ENCODE measurements around the gene TCF23.

The TCF23 gene

DNA sequence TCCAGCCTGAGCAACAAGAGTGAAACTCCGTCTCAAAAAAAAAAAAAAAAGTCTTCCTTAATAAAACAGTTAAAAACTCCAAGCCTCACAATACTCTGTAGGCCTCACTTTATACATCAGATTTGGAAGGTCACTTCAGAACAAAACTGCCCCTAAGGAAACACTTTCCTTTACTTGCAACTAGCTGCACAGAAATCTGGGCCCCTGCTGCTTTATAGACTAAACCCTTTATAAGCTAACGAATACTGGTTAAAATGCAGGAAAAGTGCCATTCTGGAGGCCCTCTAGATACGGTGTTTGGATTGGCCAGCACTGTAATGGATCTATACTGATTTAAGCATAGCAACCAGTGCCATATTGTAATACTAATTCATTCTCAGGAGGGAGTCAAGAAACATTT, 23.7 kb upstream of the TCF23 start:
- Histone ChIP-seq H3K23ac (ENCODE audit: low read depth, low read length, poor library complexity) (no peak overlapping the region), H3K18ac (ENCODE audit: low read length) (no peak overlapping the region), H3K9me3 (replicated peaks in 1 of 2; ENCODE audit: control insufficient read depth in 2 of 2, insufficient read depth in 1 of 2, low read depth in 1 of 2, low read length in 2 of 2) (no peaks in the 10 kb centered on the region), H3K79me1 (ENCODE audit: low read depth, low read length) (no peaks in the 10 kb centered on the region), H3K4ac (ENCODE audit: low read length) (no peak overlapping the region), H2BK12ac (ENCODE audit: low read length) (no peak overlapping the region), H2BK15ac (ENCODE audit: low read length) (no peak overlapping the region), H3K27ac (replicated peaks; ENCODE audit: low read length) (no peak overlapping the region), H4K8ac (ENCODE audit: low read depth, low read length) (no peak overlapping the region), H4K91ac (ENCODE audit: low read depth, low read length, poor library complexity) (no peak overlapping the region), H3K14ac (ENCODE audit: low read length) (no peak overlapping the region), H2BK5ac (ENCODE audit: low read length) (no peak overlapping the region), H2AK5ac (ENCODE audit: low read depth, low read length) (no peak overlapping the region), H3K36me3 (replicated peaks in 1 of 2; ENCODE audit: control insufficient read depth in 2 of 2, insufficient read depth in 2 of 2, low read length in 2 of 2) (peaks cover 4 to 13% of the 10 kb centered on the region in 2 donors), H3K9ac (ENCODE audit: low read depth, low read length, poor library complexity) (no peak overlapping the region), H3K4me1 (ENCODE audit: control insufficient read depth in 2 of 2, insufficient read depth in 1 of 2, low read depth in 1 of 2, low read length in 2 of 2) (peaks cover 0 to 6% of the 10 kb centered on the region in 2 donors), H3K27me3 (ENCODE audit: control insufficient read depth in 3 of 3, insufficient read depth in 3 of 3, low read depth in 1 of 3, low read length in 3 of 3) (peaks cover 0 to 46% (median 10%) of the 10 kb centered on the region in 3 experiments), H2BK120ac (ENCODE audit: low read depth, low read length) (no peak overlapping the region), H3K4me3 (ENCODE audit: low read length in 2 of 2) (no peak overlapping the region), H3K4me2 (ENCODE audit: insufficient read depth, low read length, poor library complexity, severe bottlenecking) (no peak overlapping the region), H2AFZ (ENCODE audit: low read length) (no peak overlapping the region)
- no CpG with 5 or more reads among the region's 3 CpGs for WGBS, 2 donors (ENCODE audit: extremely low coverage in 2 of 2, insufficient read length in 2 of 2, insufficient replicate concordance in 1 of 2)
- DNase-seq (ENCODE audit: low spot score) = no peak

- H3K9me3 ChIP-seq (replicated peaks in 1 of 2; ENCODE audit: control insufficient read depth in 2 of 2, insufficient read depth in 1 of 2, low read depth in 1 of 2, low read length in 2 of 2) = no peaks in the 10 kb centered on the region
- WGBS, 2 donors (ENCODE audit: extremely low coverage in 2 of 2, insufficient read length in 2 of 2, insufficient replicate concordance in 1 of 2) = no CpG with 5 or more reads among the region's 5 CpGs
- H3K4me3 ChIP-seq (ENCODE audit: low read length in 2 of 2) = no peak overlapping the region
- H3K9ac ChIP-seq (ENCODE audit: low read depth, low read length, poor library complexity) = no peak overlapping the region
- peaks cover under 1% of the 10 kb centered on the region for H3K79me1 ChIP-seq (ENCODE audit: low read depth, low read length)
- no peak overlapping the region for H2BK12ac ChIP-seq (ENCODE audit: low read length)
- no peak overlapping the region for H2BK5ac ChIP-seq (ENCODE audit: low read length)
- no peak overlapping the region for H3K18ac ChIP-seq (ENCODE audit: low read length)
- H3K14ac ChIP-seq (ENCODE audit: low read length) = no peak overlapping the region
- no peak overlapping the region for H3K23ac ChIP-seq (ENCODE audit: low read depth, low read length, poor library complexity)
- H2BK120ac ChIP-seq (ENCODE audit: low read depth, low read length) = no peak overlapping the region
- H4K91ac ChIP-seq (ENCODE audit: low read depth, low read length, poor library complexity) = no peak overlapping the region
- H3K36me3 ChIP-seq (replicated peaks in 1 of 2; ENCODE audit: control insufficient read depth in 2 of 2, insufficient read depth in 2 of 2, low read length in 2 of 2) = peaks cover 15 to 25% of the 10 kb centered on the region in 2 donors
- H2AFZ ChIP-seq (ENCODE audit: low read length) = no peak overlapping the region
- H2BK15ac ChIP-seq (ENCODE audit: low read length) = no peak overlapping the region
- H3K4me2 ChIP-seq (ENCODE audit: insufficient read depth, low read length, poor library complexity, severe bottlenecking) = no peak overlapping the region
- H3K27ac ChIP-seq (replicated peaks; ENCODE audit: low read length) = no peak overlapping the region
- H3K4me1 ChIP-seq (ENCODE audit: control insufficient read depth in 2 of 2, insufficient read depth in 1 of 2, low read depth in 1 of 2, low read length in 2 of 2) = peaks cover 0 to 6% of the 10 kb centered on the region in 2 donors
- peaks cover 0 to 34% (median 7%) of the 10 kb centered on the region in 3 experiments for H3K27me3 ChIP-seq (ENCODE audit: control insufficient read depth in 3 of 3, insufficient read depth in 3 of 3, low read depth in 1 of 3, low read length in 3 of 3)
- DNase-seq (ENCODE audit: low spot score) = no peak
- H2AK5ac ChIP-seq (ENCODE audit: low read depth, low read length) = no peak overlapping the region
- H3K4ac ChIP-seq (ENCODE audit: low read length) = no peak overlapping the region
- no peak overlapping the region for H4K8ac ChIP-seq (ENCODE audit: low read depth, low read length)
Measured at GRCh38 chr2:27126252-27126710, 22.5 kb upstream of the TCF23 start.

DNA sequence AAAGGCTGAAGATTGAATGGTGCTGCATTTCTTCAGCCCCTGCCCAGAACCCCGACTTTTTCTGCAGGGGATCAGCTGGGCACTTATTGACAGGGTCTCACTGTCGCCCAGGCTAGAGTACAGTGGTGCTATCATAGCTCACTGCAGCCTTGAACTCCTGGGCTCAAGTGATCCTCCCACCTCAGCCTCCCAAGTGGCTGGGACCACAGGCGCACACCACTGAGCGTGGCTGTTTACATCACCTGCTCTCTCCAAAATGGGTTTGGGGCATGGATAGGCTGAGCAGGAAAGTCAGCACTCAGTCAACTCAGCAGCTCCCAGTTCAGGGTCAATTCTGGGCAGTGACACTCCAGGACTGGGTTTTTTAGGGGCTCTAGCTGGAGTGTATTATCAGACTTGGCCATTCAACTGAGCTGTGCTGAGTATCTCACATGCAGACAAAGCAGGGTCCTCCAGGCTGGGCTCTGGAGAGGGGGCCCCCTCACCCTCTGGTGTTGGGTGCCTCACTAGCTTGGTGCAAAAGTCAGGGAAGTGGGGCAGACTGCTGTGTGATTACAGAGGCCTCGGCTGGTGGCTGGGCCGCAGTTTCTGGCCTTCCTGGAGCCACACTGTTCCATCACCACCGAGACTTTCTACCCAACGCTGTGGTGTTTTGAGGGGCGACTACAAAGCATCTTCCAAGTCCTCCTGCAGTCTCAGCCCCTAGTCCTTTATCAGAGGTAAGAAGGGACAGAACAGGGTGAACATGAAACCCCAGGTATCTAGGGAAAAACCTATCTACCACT, 20.7 kb upstream of the TCF23 start:
- Histone ChIP-seq H3K9ac (ENCODE audit: low read depth, low read length, poor library complexity) (no peak overlapping the region), H3K27me3 (ENCODE audit: control insufficient read depth in 3 of 3, insufficient read depth in 3 of 3, low read depth in 1 of 3, low read length in 3 of 3) (peaks cover 0 to 16% (median 3%) of the 10 kb centered on the region in 3 experiments), H3K4me1 (ENCODE audit: control insufficient read depth in 2 of 2, insufficient read depth in 1 of 2, low read depth in 1 of 2, low read length in 2 of 2) (peaks cover 0 to 8% of the 10 kb centered on the region in 2 donors), H3K4me2 (ENCODE audit: insufficient read depth, low read length, poor library complexity, severe bottlenecking) (no peak overlapping the region), H3K27ac (replicated peaks; ENCODE audit: low read length) (no peak overlapping the region), H3K18ac (ENCODE audit: low read length) (no peak overlapping the region), H2BK5ac (ENCODE audit: low read length) (no peak overlapping the region), H2BK15ac (ENCODE audit: low read length) (no peak overlapping the region), H2AK5ac (ENCODE audit: low read depth, low read length) (no peak overlapping the region), H3K14ac (ENCODE audit: low read length) (no peak overlapping the region), H2BK12ac (ENCODE audit: low read length) (no peak overlapping the region), H3K4ac (ENCODE audit: low read length) (no peak overlapping the region), H2AFZ (ENCODE audit: low read length) (no peak overlapping the region), H3K23ac (ENCODE audit: low read depth, low read length, poor library complexity) (no peak overlapping the region), H4K91ac (ENCODE audit: low read depth, low read length, poor library complexity) (no peak overlapping the region), H3K79me1 (ENCODE audit: low read depth, low read length) (peaks cover 6% of the 10 kb centered on the region), H4K8ac (ENCODE audit: low read depth, low read length) (no peak overlapping the region), H3K9me3 (replicated peaks in 1 of 2; ENCODE audit: control insufficient read depth in 2 of 2, insufficient read depth in 1 of 2, low read depth in 1 of 2, low read length in 2 of 2) (no peaks in the 10 kb centered on the region), H2BK120ac (ENCODE audit: low read depth, low read length) (no peak overlapping the region), H3K36me3 (replicated peaks in 1 of 2; ENCODE audit: control insufficient read depth in 2 of 2, insufficient read depth in 2 of 2, low read length in 2 of 2) (peaks cover 28 to 43% of the 10 kb centered on the region in 2 donors), H3K4me3 (ENCODE audit: low read length in 2 of 2) (no peak overlapping the region)
- no CpG with 5 or more reads among the region's 9 CpGs for WGBS, 2 donors (ENCODE audit: extremely low coverage in 2 of 2, insufficient read length in 2 of 2, insufficient replicate concordance in 1 of 2)
- no peak for DNase-seq (ENCODE audit: low spot score)

GRCh38 chr2:27128668-27129571, 19.9 kb upstream of the TCF23 start:
- H3K14ac ChIP-seq (ENCODE audit: low read length) = no peak overlapping the region
- no peak overlapping the region for H3K27ac ChIP-seq (replicated peaks; ENCODE audit: low read length)
- no peak overlapping the region for H2BK5ac ChIP-seq (ENCODE audit: low read length)
- no peaks in the 10 kb centered on the region for H3K9me3 ChIP-seq (replicated peaks in 1 of 2; ENCODE audit: control insufficient read depth in 2 of 2, insufficient read depth in 1 of 2, low read depth in 1 of 2, low read length in 2 of 2)
- no peak overlapping the region for H4K8ac ChIP-seq (ENCODE audit: low read depth, low read length)
- H3K4me2 ChIP-seq (ENCODE audit: insufficient read depth, low read length, poor library complexity, severe bottlenecking) = no peak overlapping the region
- no peak overlapping the region for H2AFZ ChIP-seq (ENCODE audit: low read length)
- peaks cover 5 to 12% of the 10 kb centered on the region in 2 donors for H3K4me1 ChIP-seq (ENCODE audit: control insufficient read depth in 2 of 2, insufficient read depth in 1 of 2, low read depth in 1 of 2, low read length in 2 of 2)
- H4K91ac ChIP-seq (ENCODE audit: low read depth, low read length, poor library complexity) = no peak overlapping the region
- no CpG with 5 or more reads among the region's 11 CpGs for WGBS, 2 donors (ENCODE audit: extremely low coverage in 2 of 2, insufficient read length in 2 of 2, insufficient replicate concordance in 1 of 2)
- no peak overlapping the region for H2BK120ac ChIP-seq (ENCODE audit: low read depth, low read length)
- no peak overlapping the region for H3K4ac ChIP-seq (ENCODE audit: low read length)
- no peak for DNase-seq (ENCODE audit: low spot score)
- H3K36me3 ChIP-seq (replicated peaks in 1 of 2; ENCODE audit: control insufficient read depth in 2 of 2, insufficient read depth in 2 of 2, low read length in 2 of 2) = peaks cover 28 to 45% of the 10 kb centered on the region in 2 donors
- no peak overlapping the region for H3K4me3 ChIP-seq (ENCODE audit: low read length in 2 of 2)
- no peak overlapping the region for H3K23ac ChIP-seq (ENCODE audit: low read depth, low read length, poor library complexity)
- no peak overlapping the region for H3K18ac ChIP-seq (ENCODE audit: low read length)
- no peak overlapping the region for H2AK5ac ChIP-seq (ENCODE audit: low read depth, low read length)
- peaks cover 0 to 8% (median 0%) of the 10 kb centered on the region in 3 experiments for H3K27me3 ChIP-seq (ENCODE audit: control insufficient read depth in 3 of 3, insufficient read depth in 3 of 3, low read depth in 1 of 3, low read length in 3 of 3)
- H3K9ac ChIP-seq (ENCODE audit: low read depth, low read length, poor library complexity) = no peak overlapping the region
- peaks cover 9% of the 10 kb centered on the region for H3K79me1 ChIP-seq (ENCODE audit: low read depth, low read length)
- H2BK12ac ChIP-seq (ENCODE audit: low read length) = no peak overlapping the region
- H2BK15ac ChIP-seq (ENCODE audit: low read length) = no peak overlapping the region

Measured in neuronal stem cell (in vitro differentiated cells).